ENCODE data around the gene RIOK3.

The RIOK3 gene

GRCh38 chr18:23528580-23529472 lies 75.7 kb downstream of the RIOK3 start:
- no peak for DNase-seq (ENCODE audit: low read depth in 2 of 2)

- DNase-seq (ENCODE audit: low read depth in 2 of 2), result no peak
Measured at GRCh38 chr18:23529604-23530003, 76.5 kb downstream of the RIOK3 start.

GRCh38 chr18:23530195-23530594 lies 77.1 kb downstream of the RIOK3 start:
- DNase-seq (ENCODE audit: low read depth in 2 of 2), result no peak

GRCh38 chr18:23531912-23532311 lies 78.8 kb downstream of the RIOK3 start:
- DNase-seq (ENCODE audit: low read depth in 2 of 2), result no peak
